ENCODE results near the gene GGA3. TPM values are rescaled to one million over a fixed set of nuclear protein-coding genes. Genes with fewer than 3 reads are reported as not detected.

GGA3 gene
- total RNA-seq, 2 donors from 2014 or later, result 13.5 to 24.1 TPM

- ATAC-seq (peak; percentile 89), DNase-seq (peak; percentile 81 to 85 (median 82))
- intact Hi-C loops (cut with DNase I), result no loop called here
- no peaks in the 10 kb centered on the region for H3K36me3 ChIP-seq (replicated peaks in 1 of 2; ENCODE audit: insufficient read depth in 1 of 2, low read depth in 2 of 2)
- H3K9me3 ChIP-seq, result no peaks in the 10 kb centered on the region
- 0 to 1% methylated on average over 14 to 61 of the region's 74 CpGs for WGBS, 2 donors
- TF ChIP-seq POLR2A (IDR thresholded peaks at IDR 0.05) (peak in 1 of 3 donors; percentile 23), CTCF (IDR thresholded peaks at IDR 0.05) (peak; percentile 35 to 99 (median 85))
- no peaks in the 10 kb centered on the region for H3K27me3 ChIP-seq
- peak overlapping the region; percentile 84 to 97 (median 96) for H3K27ac ChIP-seq
- H3K4me1 ChIP-seq, result peaks cover 26% of the 10 kb centered on the region
- peak overlapping the region; percentile 72 to 80 for H3K4me3 ChIP-seq
Measured at GRCh38 chr17:75271233-75271954, 10.0 kb upstream of the GGA3 start.

GRCh38 chr17:75270966-75271232 is 9.5 kb upstream of the GGA3 start, which contains the start of gene MIF4GD:
Gene MIF4GD (minus strand): TSS chr17:75271231. CDS start chr17:75270195, 1,036 bp downstream.
- DNase-seq (no peak), ATAC-seq (no peak)
- H3K9me3 ChIP-seq, result no peaks in the 10 kb centered on the region
- peaks cover 26% of the 10 kb centered on the region for H3K4me1 ChIP-seq
- no peaks in the 10 kb centered on the region for H3K27me3 ChIP-seq
- no peaks in the 10 kb centered on the region for H3K36me3 ChIP-seq (replicated peaks in 1 of 2; ENCODE audit: insufficient read depth in 1 of 2, low read depth in 2 of 2)
- peak within 1 kb of the TSS; percentile 72 to 90 for H3K4me3 ChIP-seq
- H3K27ac ChIP-seq, result peak within 1 kb of the TSS; percentile 84 to 97 (median 96)
- 0 to 2% methylated on average over 6 to 21 of the region's 39 CpGs for WGBS, 2 donors
- TF ChIP-seq POLR2A (IDR thresholded peaks at IDR 0.05) (peak in 1 of 3 donors; percentile 30), CTCF (IDR thresholded peaks at IDR 0.05) (no peak)
- intact Hi-C loops (cut with DNase I), result no loop called here

- intact Hi-C loops (cut with DNase I), result no loop called here
Measured at GRCh38 chr17:75270218-75270965, 9.0 kb upstream of the GGA3 start.

GRCh38 chr17:75269844-75270217 is 8.4 kb upstream of the GGA3 start:
- Histone ChIP-seq H3K27ac (peak overlapping the region; percentile 84 to 97 (median 96)), H3K9me3 (no peaks in the 10 kb centered on the region), H3K36me3 (replicated peaks in 1 of 2; ENCODE audit: insufficient read depth in 1 of 2, low read depth in 2 of 2) (no peaks in the 10 kb centered on the region), H3K27me3 (no peaks in the 10 kb centered on the region), H3K4me1 (peaks cover 26% of the 10 kb centered on the region), H3K4me3 (peak overlapping the region; percentile 42 to 90)
- no peak for ATAC-seq
- no peak for TF ChIP-seq CTCF (IDR thresholded peaks at IDR 0.05)
- no peak for TF ChIP-seq POLR2A (IDR thresholded peaks at IDR 0.05)
- intact Hi-C loops (cut with DNase I), result no loop called here
- no peak for DNase-seq
- WGBS, 2 donors, result 14 to 33% methylated on average over 3 to 6 of the region's 6 CpGs

More at GRCh38 chr17:75270218-75270965, 9.0 kb upstream of the GGA3 start:
- H3K4me1 ChIP-seq, result peaks cover 26% of the 10 kb centered on the region
- TF ChIP-seq POLR2A (IDR thresholded peaks at IDR 0.05), result peak; percentile 8 to 82 (median 79)
- peak in 4 of 7 experiments; percentile 22 to 49 (median 36) for TF ChIP-seq CTCF (IDR thresholded peaks at IDR 0.05)
- H3K9me3 ChIP-seq, result no peaks in the 10 kb centered on the region
- H3K36me3 ChIP-seq (replicated peaks in 1 of 2; ENCODE audit: insufficient read depth in 1 of 2, low read depth in 2 of 2), result no peaks in the 10 kb centered on the region
- no peaks in the 10 kb centered on the region for H3K27me3 ChIP-seq
- ATAC-seq (peak; percentile 63), DNase-seq (peak; percentile 71 to 84 (median 82))
- peak overlapping the region; percentile 42 to 90 for H3K4me3 ChIP-seq
- peak overlapping the region; percentile 84 to 97 (median 96) for H3K27ac ChIP-seq
- 0 to 1% methylated on average over 16 to 44 of the region's 47 CpGs for WGBS, 2 donors
